ENCODE results near the gene CLDN25.

The CLDN25 gene

DNA sequence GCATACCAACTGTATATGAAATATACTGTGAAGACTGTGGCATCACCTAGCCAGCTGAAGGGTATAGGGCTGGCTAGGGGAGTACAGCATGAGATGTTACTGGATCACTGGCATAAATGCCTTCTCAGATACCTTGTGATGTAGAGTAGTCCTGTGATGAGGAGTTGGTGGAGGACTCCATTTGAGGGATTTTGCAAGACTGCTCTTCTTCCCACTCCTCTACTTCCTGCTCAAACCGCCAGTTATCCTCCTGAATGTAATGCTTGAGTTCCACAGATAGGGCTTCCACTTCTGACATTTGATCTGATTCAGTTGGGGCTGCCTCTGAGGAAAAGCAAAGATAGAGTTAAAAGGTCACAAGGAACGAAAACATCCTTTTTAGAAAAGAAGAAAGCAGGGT is 29.3 kb downstream of the CLDN25 start:
- no peak for DNase-seq (ENCODE audit: low spot score)

DNA sequence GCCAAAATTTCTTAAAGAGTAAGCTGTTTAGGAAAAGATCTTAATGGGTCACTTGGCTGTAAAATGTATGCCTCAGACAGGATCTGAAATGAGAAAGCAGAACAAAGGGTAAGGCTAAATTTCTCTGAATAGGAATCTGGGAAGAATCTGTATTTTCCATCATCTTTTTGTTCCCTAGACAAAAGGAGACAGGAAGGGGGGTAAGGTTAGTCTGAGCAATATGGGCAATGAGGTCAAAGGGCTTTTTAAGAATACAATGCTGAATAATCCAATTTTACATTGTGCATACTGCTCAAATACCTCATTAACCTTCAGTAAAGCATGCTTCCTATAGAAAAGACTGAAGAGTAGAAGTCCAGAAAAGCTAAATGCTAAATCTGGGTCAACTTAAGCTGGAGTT is 34.6 kb downstream of the CLDN25 start:
- DNase-seq (ENCODE audit: low spot score), result no peak

DNA sequence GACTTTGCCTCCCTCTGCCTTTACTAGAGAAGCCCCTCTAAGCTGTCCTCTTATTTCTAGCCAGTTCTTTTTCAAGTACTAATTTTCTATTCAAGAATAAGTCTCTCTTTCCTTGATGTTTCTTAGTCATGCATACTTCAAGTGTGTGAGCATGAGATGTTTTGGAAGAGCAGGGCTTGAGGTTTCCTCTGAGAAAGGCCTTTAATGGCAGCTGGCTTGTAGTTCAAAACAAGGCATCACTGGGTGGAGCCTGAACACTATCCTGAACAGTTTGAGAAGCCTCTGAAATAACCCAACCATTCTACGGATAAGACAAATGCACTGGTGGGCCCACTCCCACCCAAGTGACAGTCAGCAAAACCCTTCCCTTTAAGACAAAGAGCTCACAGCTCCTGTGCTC is 37.6 kb downstream of the CLDN25 start:
- DNase-seq (ENCODE audit: low spot score), result no peak

DNA sequence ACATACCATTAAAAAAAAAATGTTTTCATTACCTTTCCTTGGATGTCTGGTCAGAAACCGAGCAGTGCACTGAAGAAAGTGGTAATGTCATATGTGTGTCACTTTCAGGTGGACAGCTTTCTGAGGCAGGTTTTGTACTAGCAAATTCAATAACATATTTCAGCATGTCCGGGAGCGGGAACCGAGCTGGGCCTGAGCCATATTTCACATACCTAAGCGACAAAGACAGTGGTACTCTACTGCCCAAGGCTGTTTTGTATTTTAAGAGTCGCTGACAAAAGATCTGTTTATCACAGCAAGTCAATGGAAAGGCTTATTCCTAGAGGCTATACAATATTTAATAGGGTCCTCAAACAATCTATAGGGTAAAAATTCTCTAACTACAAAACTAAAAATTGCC is 38.0 kb downstream of the CLDN25 start:
- DNase-seq (ENCODE audit: low spot score), result no peak

DNA sequence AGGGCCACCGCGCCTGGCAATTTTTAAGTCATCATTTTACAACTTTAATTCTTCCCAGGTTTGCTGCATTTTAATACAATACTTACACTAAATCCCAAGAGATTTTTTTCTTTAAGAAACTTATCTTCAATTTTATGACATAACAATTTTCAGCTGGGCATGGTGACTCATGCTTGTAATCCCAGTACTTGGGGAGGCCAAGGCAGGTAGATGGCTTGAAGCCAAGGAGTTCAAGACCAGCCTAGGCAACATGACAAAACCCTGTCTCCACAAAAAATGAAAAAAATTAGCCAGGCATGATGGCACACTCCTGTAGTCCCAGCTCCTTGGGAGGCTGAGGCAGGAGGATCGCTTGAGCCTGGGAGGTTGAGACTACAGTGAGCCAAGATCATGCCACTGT is 38.8 kb downstream of the CLDN25 start:
- DNase-seq (ENCODE audit: low spot score), result no peak

DNA sequence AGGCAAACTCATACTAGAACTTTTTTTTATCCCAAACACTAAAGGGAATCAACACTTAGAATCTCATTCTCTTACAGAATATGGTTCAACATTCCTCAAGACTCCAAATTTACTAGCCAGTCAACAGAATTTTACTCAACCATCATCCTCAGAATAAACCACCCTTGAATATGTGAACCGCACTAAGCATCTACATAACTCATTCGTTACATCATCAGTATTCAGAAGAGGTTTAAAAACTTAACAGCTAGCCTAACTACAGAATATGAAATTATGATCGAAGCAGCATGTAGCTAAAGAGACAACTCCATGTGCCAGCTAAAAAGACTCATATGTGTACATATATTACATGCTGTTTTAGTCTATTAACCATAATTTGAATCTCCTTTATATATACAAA is 47.9 kb downstream of the CLDN25 start:
- no peak for DNase-seq (ENCODE audit: low spot score)

DNA sequence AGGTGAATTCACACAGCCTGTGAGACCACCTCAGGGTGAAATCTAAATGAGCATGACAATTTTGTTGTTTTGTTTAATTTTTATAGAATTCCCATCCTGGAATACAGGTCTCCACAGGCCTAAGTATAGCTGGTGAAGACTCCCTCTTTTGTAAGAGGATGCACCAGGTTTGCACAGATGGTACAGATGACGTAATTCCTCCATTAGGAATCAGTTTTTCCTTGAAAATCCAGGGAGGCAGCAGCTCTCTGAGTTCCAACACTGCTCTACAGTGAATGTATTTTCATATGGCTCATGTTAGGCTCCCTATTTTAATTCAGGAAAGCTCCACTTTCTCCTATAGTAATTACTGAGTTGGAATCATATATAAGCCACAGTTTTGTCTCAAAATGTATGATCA is 48.6 kb downstream of the CLDN25 start:
- no peak for DNase-seq (ENCODE audit: low spot score)

DNA sequence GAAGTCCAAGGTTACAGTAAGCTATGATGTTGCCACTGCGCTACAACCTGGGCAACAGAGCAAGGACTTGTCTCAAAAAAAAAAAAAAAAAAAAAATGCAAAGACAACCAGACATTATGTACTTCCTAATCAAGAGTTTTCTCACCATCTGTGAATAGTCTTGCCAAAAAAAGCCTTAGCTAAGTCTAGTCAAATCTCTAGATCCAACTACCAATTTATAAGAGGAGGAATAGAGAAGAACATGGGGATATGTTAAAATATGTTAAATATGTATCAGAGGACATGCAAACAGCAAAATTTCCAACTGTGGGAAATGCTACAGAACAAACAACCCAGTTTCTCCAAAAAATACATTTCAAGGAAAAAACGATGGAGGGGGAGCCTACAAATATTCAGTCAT is 50.2 kb downstream of the CLDN25 start:
- no peak for DNase-seq (ENCODE audit: low spot score)

Data from D341Med (cell line).